Measurements from ENCODE around the gene MSH5.

GRCh38 chr6:31736768-31737314 lies 3.0 kb upstream of the MSH5 start:
- no peak for TF ChIP-seq ZFX (IDR thresholded peaks at IDR 0.05)
- no peak for TF ChIP-seq CTCF (IDR thresholded peaks at IDR 0.05 in 2 of 3, conservative IDR thresholded peaks at IDR 0.05 in 1 of 3; ENCODE audit: borderline replicate concordance in 1 of 3, insufficient read depth in 1 of 3, low read depth in 2 of 3, low read length in 2 of 3)
- TF ChIP-seq SRF (IDR thresholded peaks at IDR 0.05; ENCODE audit: low read depth) = no peak
- no peak for TF ChIP-seq ATF3 (IDR thresholded peaks at IDR 0.05)

Data from HCT116 (cell line).